H1 (cell line): ENCODE results near the gene KRTAP10-5. TPM values are rescaled to one million over a fixed set of nuclear protein-coding genes. Genes with fewer than 3 reads are reported as not detected.

Source experiments
- CTCF ChIA-PET: fragments of 300-600 bp; sonication (Branson Sonifier 250); formaldehyde crosslinking; loops from one replicate; lab custom pipeline; 2021; ENCODE audit not compliant: partially characterized antibody; lab: Charles Lee
- POLR2A ChIA-PET: fragments of 300-600 bp; sonication (Branson Sonifier 250); formaldehyde crosslinking; loops from one replicate; lab custom pipeline; 2021; ENCODE audit warnings: inconsistent platforms; ENCODE audit not compliant: partially characterized antibody; lab: Charles Lee
- DNase-seq, 2 experiments: peaks; one replicate each; pipeline versions ENCODE4 v3.0.0 to v3.0.0-alpha.2; 2010 to 2022; ENCODE audit warnings: low spot score in 2 of 2, low read depth in 1 of 2, mixed read lengths in 1 of 2
- FAIRE-seq: peaks from 2 replicates; lab custom pipeline; 2011; peaks lifted over from hg19 to GRCh38; lab: Jason Lieb, UNC
- H2AFZ ChIP-seq: 2 replicates; pipeline ENCODE4 v1.8.1; 2012; ENCODE audit warnings: low read length, inconsistent platforms
- H2AK5ac ChIP-seq: 2 replicates; pipeline ENCODE4 v1.6.1; 2013; ENCODE audit warnings: low read depth, low read length
- H2BK120ac ChIP-seq: replicated peaks from 2 replicates; pipeline ENCODE3; 2013; ENCODE audit warnings: low read depth, low read length, inconsistent platforms
- H2BK12ac ChIP-seq: 2 replicates; pipeline ENCODE4 v1.6.1; 2013; ENCODE audit warnings: low read depth, low read length
- H2BK15ac ChIP-seq: 2 replicates; pipeline ENCODE4 v1.6.1; 2013; ENCODE audit warnings: low read length
- H2BK20ac ChIP-seq: 2 replicates; pipeline ENCODE4 v1.6.1; 2013; ENCODE audit warnings: low read length
- H2BK5ac ChIP-seq: 2 replicates; pipeline ENCODE4 v1.6.1; 2013; ENCODE audit warnings: low read depth, low read length
- H3K14ac ChIP-seq: 2 replicates; pipeline ENCODE4 v1.6.1; 2013; ENCODE audit warnings: inconsistent platforms; ENCODE audit not compliant: insufficient read length
- H3K18ac ChIP-seq: 2 replicates; pipeline ENCODE4 v1.6.1; 2013; ENCODE audit warnings: low read length; ENCODE audit errors: extremely low read depth
- H3K23ac ChIP-seq: 2 replicates; pipeline ENCODE4 v1.6.1; 2013; ENCODE audit warnings: inconsistent platforms; ENCODE audit not compliant: insufficient read length
- H3K23me2 ChIP-seq: 2 replicates; pipeline ENCODE4 v1.6.1; 2013; ENCODE audit warnings: low read depth, low read length
- H3K27ac ChIP-seq: 2 replicates; pipeline ENCODE4 v1.6.1; 2011; ENCODE audit warnings: low read depth, low read length, inconsistent platforms
- H3K27me3 ChIP-seq, 4 experiments: replicated peaks in 1 of 4; 1 replicate in 1 of 4; 2 replicates in 3 of 4; pipeline versions ENCODE4 v1.6.1 to v1.8.1; 2011 to 2013; ENCODE audit warnings: low read length in 3 of 4, mild to moderate bottlenecking in 3 of 4, inconsistent platforms in 2 of 4, mixed read lengths in 2 of 4, moderate library complexity in 1 of 4; ENCODE audit not compliant: control insufficient read depth in 3 of 4, insufficient read depth in 3 of 4; ENCODE audit errors: extremely low read depth in 1 of 4
- H3K36me3 ChIP-seq, 4 experiments: 2 replicates each; pipeline versions ENCODE4 v1.6.1 to v1.8.1; 2011 to 2013; ENCODE audit warnings: mild to moderate bottlenecking in 4 of 4, low read length in 3 of 4, moderate library complexity in 2 of 4, control low read depth in 1 of 4, inconsistent platforms in 1 of 4; ENCODE audit not compliant: insufficient read depth in 4 of 4, control insufficient read depth in 2 of 4
- H3K4ac ChIP-seq: replicated peaks from 2 replicates; pipeline ENCODE3; 2013; ENCODE audit warnings: low read length, low read depth, mixed read lengths, inconsistent platforms; ENCODE audit not compliant: insufficient read length
- H3K4me1 ChIP-seq, 4 experiments: replicated peaks in 1 of 4; 1 replicate in 1 of 4; 2 replicates in 3 of 4; pipeline versions ENCODE4 v1.6.1 to v1.8.1; 2011 to 2013; ENCODE audit warnings: low read length in 3 of 4, inconsistent platforms in 2 of 4, mixed read lengths in 1 of 4; ENCODE audit not compliant: insufficient read depth in 4 of 4, control insufficient read depth in 3 of 4
- H3K4me2 ChIP-seq, 2 experiments: 2 replicates each; pipeline versions ENCODE4 v1.6.1 to v1.8.1; 2011 to 2013; ENCODE audit warnings: low read depth in 2 of 2, low read length in 2 of 2, control low read depth in 1 of 2, inconsistent platforms in 1 of 2, mild to moderate bottlenecking in 1 of 2; ENCODE audit not compliant: insufficient read depth in 1 of 2
- H3K4me3 ChIP-seq, 4 experiments: fragments of 200-600, 300-600 bp in 1 of 4; sonication (generic), shearing (Covaris generic), sonication (Bioruptor Twin) in 1 of 4; 2 replicates each; pipeline versions ENCODE4 v1.5.1 to v1.8.1; 2011 to 2016; ENCODE audit warnings: low read length in 4 of 4, low read depth in 3 of 4, control low read depth in 2 of 4, inconsistent platforms in 2 of 4, mild to moderate bottlenecking in 2 of 4, mixed read lengths in 1 of 4, moderate library complexity in 1 of 4; ENCODE audit not compliant: insufficient read depth in 2 of 4; ENCODE audit errors: extremely low read depth in 1 of 4
- H3K56ac ChIP-seq: replicated peaks from 2 replicates; pipeline ENCODE3; 2013; ENCODE audit warnings: low read depth, mild to moderate bottlenecking, mixed read lengths, low read length, inconsistent platforms; ENCODE audit not compliant: insufficient read length
- H3K79me1 ChIP-seq: 2 replicates; pipeline ENCODE4 v1.6.1; 2013; ENCODE audit warnings: low read depth, low read length, control low read depth
- H3K79me2 ChIP-seq, 2 experiments: 2 replicates each; pipeline versions ENCODE4 v1.6.1 to v1.8.1; 2012 to 2013; ENCODE audit warnings: low read length in 2 of 2, mild to moderate bottlenecking in 2 of 2, inconsistent platforms in 1 of 2; ENCODE audit not compliant: insufficient read depth in 2 of 2, control insufficient read depth in 1 of 2
- H3K9ac ChIP-seq, 4 experiments: replicated peaks in 1 of 4; 1 replicate in 1 of 4; 2 replicates in 3 of 4; pipeline versions ENCODE4 v1.6.1 to v1.8.1; 2011 to 2013; ENCODE audit warnings: low read depth in 3 of 4, low read length in 3 of 4, control low read depth in 2 of 4, mild to moderate bottlenecking in 2 of 4, moderate library complexity in 2 of 4, inconsistent platforms in 1 of 4; ENCODE audit errors: extremely low read depth in 1 of 4
- H3K9me3 ChIP-seq, 2 experiments: 2 replicates each; pipeline versions ENCODE4 v1.6.1 to v1.8.1; 2012 to 2013; ENCODE audit warnings: mild to moderate bottlenecking in 2 of 2, moderate library complexity in 2 of 2, control low read depth in 1 of 2, inconsistent platforms in 1 of 2, low read depth in 1 of 2, low read length in 1 of 2, mixed read lengths in 1 of 2; ENCODE audit not compliant: insufficient read depth in 2 of 2
- H4K20me1 ChIP-seq, 2 experiments: replicated peaks in 1 of 2; 2 replicates each; pipeline versions ENCODE3 to v1.8.1; 2011 to 2013; ENCODE audit warnings: inconsistent platforms in 2 of 2, low read length in 2 of 2, mild to moderate bottlenecking in 1 of 2; ENCODE audit not compliant: insufficient read depth in 2 of 2, control insufficient read depth in 1 of 2
- H4K5ac ChIP-seq: 2 replicates; pipeline ENCODE4 v1.6.1; 2013; ENCODE audit warnings: low read length, low read depth, mixed read lengths, inconsistent platforms; ENCODE audit not compliant: insufficient read length
- H4K8ac ChIP-seq: 2 replicates; pipeline ENCODE4 v1.8.0; 2013; ENCODE audit warnings: mild to moderate bottlenecking, moderate library complexity, low read length, inconsistent platforms; ENCODE audit not compliant: insufficient read depth; ENCODE audit errors: extremely low read depth
- H4K91ac ChIP-seq: replicated peaks from 2 replicates; pipeline ENCODE3; 2013; ENCODE audit warnings: low read length, mixed read lengths, inconsistent platforms; ENCODE audit not compliant: insufficient read length
- ATF3 ChIP-seq: IDR thresholded peaks from 2 replicates; pipeline ENCODE4 v1.6.1; 2011; ENCODE audit warnings: low read depth, mild to moderate bottlenecking, low read length; ENCODE audit not compliant: insufficient read depth
- CTBP2 ChIP-seq: IDR thresholded peaks from 2 replicates; pipeline ENCODE4 v1.7.0; 2011; ENCODE audit warnings: borderline replicate concordance, mild to moderate bottlenecking, moderate library complexity, mixed read lengths, low read length; ENCODE audit not compliant: insufficient read depth, insufficient read length
- WGBS, 2 experiments: shearing (Covaris generic) in 1 of 2; methylation state at CpG; one replicate each; pipeline versions ENCODE4 v1.1.6 to v1.1.7; 2013 to 2015; ENCODE audit warnings: low lambda C conversion rate in 2 of 2, mixed read lengths in 2 of 2, inconsistent platforms in 1 of 2, low coverage in 1 of 2, missing lambda C conversion rate in 1 of 2; ENCODE audit not compliant: insufficient replicate concordance in 2 of 2, insufficient coverage in 1 of 2, insufficient read length in 1 of 2; ENCODE audit errors: extremely low coverage in 1 of 2, missing lambda C conversion rate in 1 of 2; 5-methylcytosine and 5-hydroxymethylcytosine counted together
- polyA plus RNA-seq, 7 experiments: library from polyadenylated mRNA; depleted of rRNA in 3 of 7; stranded (reverse) in 5 of 7; unstranded in 2 of 7; fragments of >200 nt in 5 of 7; fragments of 200-250 nt in 2 of 7; gene quantifications; 1 replicate in 5 of 7; 2 replicates in 1 of 7; 4 replicates in 1 of 7; pipeline versions ENCODE4 v1.2.1 to v1.2.3, GENCODE V29; 2011 to 2013; ENCODE audit warnings: missing spikeins in 2 of 7, mixed read lengths in 2 of 7
- total RNA-seq: library from RNA; stranded (reverse); fragmentation: NEBNext Ultra II Directional; extraction: Animal tissue kit (Norgen Biotek cat#: 25700); gene quantifications from 2 replicates; pipeline ENCODE4 v1.2.1, GENCODE V29; 2021

KRTAP10-5 gene
- total and polyA plus RNA-seq, 2 of the 8 experiments (the other 6 are each of a cell fraction or from before 2014, with no cell fraction given), result 0.09 TPM; not detected in 1

GRCh38 chr21:44625756-44626155 lies 45.4 kb upstream of the KRTAP10-5 start:
- TF ChIP-seq ATF3, result no peak
- no peak for TF ChIP-seq CTBP2
- TF ChIP-seq, all 59 proteins: peak for 0
- Histone ChIP-seq H3K14ac (no peak overlapping the region), H3K56ac (no peak overlapping the region), H3K27ac (no peak overlapping the region), H2BK15ac (no peak overlapping the region), H4K20me1 (no peaks in the 10 kb centered on the region), H3K4me3 (no peak overlapping the region), H3K23ac (no peak overlapping the region), H2AFZ (no peak overlapping the region), H4K91ac (no peak overlapping the region), H3K9me3 (peaks cover 16 to 18% of the 10 kb centered on the region in 2 experiments), H3K79me2 (no peaks in the 10 kb centered on the region), H3K9ac (no peak overlapping the region), H3K79me1 (no peaks in the 10 kb centered on the region), H3K36me3 (no peaks in the 10 kb centered on the region), H2AK5ac (no peak overlapping the region), H2BK20ac (no peak overlapping the region), H3K4ac (no peak overlapping the region), H4K5ac (no peak overlapping the region), H3K4me2 (no peak overlapping the region), H2BK12ac (no peak overlapping the region), H3K23me2 (no peaks in the 10 kb centered on the region), H3K18ac (no peak overlapping the region), H4K8ac (no peak overlapping the region), H3K4me1 (no peaks in the 10 kb centered on the region; a peak in 1 of 7 replicates), H2BK5ac (no peak overlapping the region), H2BK120ac (no peak overlapping the region), H3K27me3 (no peaks in the 10 kb centered on the region)
- FAIRE-seq (no peak), DNase-seq (no peak)
- ChIA-PET POLR2A (no interaction called here), CTCF (interaction anchor here (1.0 to 2.5 kb wide), 2 partner anchors 9 to 76 kb away, joined by 3 to 5 read pairs; no protein-coding TSS in a partner anchor)
- WGBS, 2 experiments, result 90% methylated on average over 7 of the region's 7 CpGs; no CpG with 5 or more reads in 1 of the 2 experiments
